ENCODE data around the gene RNU11. TPM values are rescaled to one million over a fixed set of nuclear protein-coding genes. Genes with fewer than 3 reads are reported as not detected.

The RNU11 gene
- total and polyA plus RNA-seq, 2 experiments from 2014 or later: not detected

DNA sequence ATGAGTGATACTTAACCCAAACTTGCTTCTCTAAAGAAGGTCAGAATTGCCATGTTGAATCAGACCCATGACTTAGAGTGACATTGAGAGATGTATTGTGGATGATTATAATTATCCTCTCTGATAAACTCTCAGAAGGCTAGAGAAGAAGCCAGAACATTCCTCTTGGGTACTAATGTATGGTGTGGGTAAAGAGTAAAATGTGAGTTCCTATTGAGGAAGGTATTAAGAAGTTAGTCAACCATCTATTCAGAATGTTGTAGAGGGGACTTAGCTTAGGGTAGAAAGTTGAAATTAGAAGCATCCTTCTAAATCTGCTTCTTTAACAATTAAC, 27.5 kb downstream of the RNU11 start (continued):
- TF ChIP-seq, protein P1, sequence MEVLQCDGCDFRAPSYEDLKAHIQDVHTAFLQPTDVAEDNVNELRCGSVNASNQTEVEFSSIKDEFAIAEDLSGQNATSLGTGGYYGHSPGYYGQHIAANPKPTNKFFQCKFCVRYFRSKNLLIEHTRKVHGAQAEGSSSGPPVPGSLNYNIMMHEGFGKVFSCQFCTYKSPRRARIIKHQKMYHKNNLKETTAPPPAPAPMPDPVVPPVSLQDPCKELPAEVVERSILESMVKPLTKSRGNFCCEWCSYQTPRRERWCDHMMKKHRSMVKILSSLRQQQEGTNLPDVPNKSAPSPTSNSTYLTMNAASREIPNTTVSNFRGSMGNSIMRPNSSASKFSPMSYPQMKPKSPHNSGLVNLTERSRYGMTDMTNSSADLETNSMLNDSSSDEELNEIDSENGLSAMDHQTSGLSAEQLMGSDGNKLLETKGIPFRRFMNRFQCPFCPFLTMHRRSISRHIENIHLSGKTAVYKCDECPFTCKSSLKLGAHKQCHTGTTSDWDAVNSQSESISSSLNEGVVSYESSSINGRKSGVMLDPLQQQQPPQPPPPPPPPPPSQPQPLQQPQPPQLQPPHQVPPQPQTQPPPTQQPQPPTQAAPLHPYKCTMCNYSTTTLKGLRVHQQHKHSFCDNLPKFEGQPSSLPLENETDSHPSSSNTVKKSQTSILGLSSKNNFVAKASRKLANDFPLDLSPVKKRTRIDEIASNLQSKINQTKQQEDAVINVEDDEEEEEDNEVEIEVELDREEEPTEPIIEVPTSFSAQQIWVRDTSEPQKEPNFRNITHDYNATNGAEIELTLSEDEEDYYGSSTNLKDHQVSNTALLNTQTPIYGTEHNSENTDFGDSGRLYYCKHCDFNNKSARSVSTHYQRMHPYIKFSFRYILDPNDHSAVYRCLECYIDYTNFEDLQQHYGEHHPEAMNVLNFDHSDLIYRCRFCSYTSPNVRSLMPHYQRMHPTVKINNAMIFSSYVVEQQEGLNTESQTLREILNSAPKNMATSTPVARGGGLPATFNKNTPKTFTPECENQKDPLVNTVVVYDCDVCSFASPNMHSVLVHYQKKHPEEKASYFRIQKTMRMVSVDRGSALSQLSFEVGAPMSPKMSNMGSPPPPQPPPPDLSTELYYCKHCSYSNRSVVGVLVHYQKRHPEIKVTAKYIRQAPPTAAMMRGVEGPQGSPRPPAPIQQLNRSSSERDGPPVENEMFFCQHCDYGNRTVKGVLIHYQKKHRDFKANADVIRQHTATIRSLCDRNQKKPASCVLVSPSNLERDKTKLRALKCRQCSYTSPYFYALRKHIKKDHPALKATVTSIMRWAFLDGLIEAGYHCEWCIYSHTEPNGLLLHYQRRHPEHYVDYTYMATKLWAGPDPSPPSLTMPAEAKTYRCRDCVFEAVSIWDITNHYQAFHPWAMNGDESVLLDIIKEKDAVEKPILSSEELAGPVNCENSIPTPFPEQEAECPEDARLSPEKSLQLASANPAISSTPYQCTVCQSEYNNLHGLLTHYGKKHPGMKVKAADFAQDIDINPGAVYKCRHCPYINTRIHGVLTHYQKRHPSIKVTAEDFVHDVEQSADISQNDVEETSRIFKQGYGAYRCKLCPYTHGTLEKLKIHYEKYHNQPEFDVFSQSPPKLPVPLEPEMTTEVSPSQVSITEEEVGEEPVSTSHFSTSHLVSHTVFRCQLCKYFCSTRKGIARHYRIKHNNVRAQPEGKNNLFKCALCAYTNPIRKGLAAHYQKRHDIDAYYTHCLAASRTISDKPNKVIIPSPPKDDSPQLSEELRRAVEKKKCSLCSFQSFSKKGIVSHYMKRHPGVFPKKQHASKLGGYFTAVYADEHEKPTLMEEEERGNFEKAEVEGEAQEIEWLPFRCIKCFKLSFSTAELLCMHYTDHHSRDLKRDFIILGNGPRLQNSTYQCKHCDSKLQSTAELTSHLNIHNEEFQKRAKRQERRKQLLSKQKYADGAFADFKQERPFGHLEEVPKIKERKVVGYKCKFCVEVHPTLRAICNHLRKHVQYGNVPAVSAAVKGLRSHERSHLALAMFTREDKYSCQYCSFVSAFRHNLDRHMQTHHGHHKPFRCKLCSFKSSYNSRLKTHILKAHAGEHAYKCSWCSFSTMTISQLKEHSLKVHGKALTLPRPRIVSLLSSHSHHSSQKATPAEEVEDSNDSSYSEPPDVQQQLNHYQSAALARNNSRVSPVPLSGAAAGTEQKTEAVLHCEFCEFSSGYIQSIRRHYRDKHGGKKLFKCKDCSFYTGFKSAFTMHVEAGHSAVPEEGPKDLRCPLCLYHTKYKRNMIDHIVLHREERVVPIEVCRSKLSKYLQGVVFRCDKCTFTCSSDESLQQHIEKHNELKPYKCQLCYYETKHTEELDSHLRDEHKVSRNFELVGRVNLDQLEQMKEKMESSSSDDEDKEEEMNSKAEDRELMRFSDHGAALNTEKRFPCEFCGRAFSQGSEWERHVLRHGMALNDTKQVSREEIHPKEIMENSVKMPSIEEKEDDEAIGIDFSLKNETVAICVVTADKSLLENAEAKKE (CRISPR knock-in tag; IDR thresholded peaks at IDR 0.05): no peak

GRCh38 chr1:28680151-28680550, 31.8 kb downstream of the RNU11 start:
- ATAC-seq (no peak), DNase-seq (ENCODE audit: low spot score) (no peak)
- Histone ChIP-seq H2AFZ (no peak overlapping the region), H3K27me3 (ENCODE audit: insufficient read depth) (no peaks in the 10 kb centered on the region), H3K79me2 (replicated peaks; ENCODE audit: insufficient read depth) (peaks cover 23% of the 10 kb centered on the region), H3K4me3 (no peak overlapping the region), H3K4me1 (ENCODE audit: insufficient read depth) (no peaks in the 10 kb centered on the region), H3K4me2 (no peak overlapping the region), H3F3A (replicated peaks; ENCODE audit: low read depth) (peaks cover 5% of the 10 kb centered on the region; the same call in 1 of the 2 replicates), H4K20me1 (replicated peaks; ENCODE audit: insufficient read depth) (no peaks in the 10 kb centered on the region), H3K36me3 (ENCODE audit: insufficient read depth) (peaks cover 2% of the 10 kb centered on the region; the same call in 1 of the 2 replicates), H3K9me2 (ENCODE audit: insufficient read depth) (no peaks in the 10 kb centered on the region), H3K27ac (ENCODE audit: low read depth) (no peak overlapping the region)
- H3K4me1 Mint-ChIP-seq: no peaks in the 10 kb centered on the region; the same call in 1 of the 3 replicates
- peaks cover 16% of the 10 kb centered on the region for H3K36me3 Mint-ChIP-seq (ENCODE audit: low read depth)
- H3K9me3 Mint-ChIP-seq: no peaks in the 10 kb centered on the region
- peaks cover 5% of the 10 kb centered on the region for H3K27me3 Mint-ChIP-seq (ENCODE audit: insufficient read depth, low read depth, poor library complexity)
- no peak overlapping the region for H3K4me3 Mint-ChIP-seq
- H3K27ac Mint-ChIP-seq: no peak overlapping the region
- TF ChIP-seq CTCF (conservative IDR thresholded peaks at IDR 0.05; ENCODE audit: low read depth in 2 of 2) (no peak), ZNF331 (CRISPR knock-in tag; IDR thresholded peaks at IDR 0.05; ENCODE audit: low read depth) (no peak), NANOG (IDR thresholded peaks at IDR 0.05; ENCODE audit: borderline replicate concordance) (no peak), ZNF114 (CRISPR knock-in tag; IDR thresholded peaks at IDR 0.05) (no peak), STAT1 (IDR thresholded peaks at IDR 0.05; ENCODE audit: unreplicated experiment) (no peak), EZH2 (IDR thresholded peaks at IDR 0.05; ENCODE audit: low read depth, unreplicated experiment) (no peak), POLR2AphosphoS5 (IDR thresholded peaks at IDR 0.05; ENCODE audit: low read depth) (no peak)
- TF ChIP-seq, protein P1 (CRISPR knock-in tag; IDR thresholded peaks at IDR 0.05): no peak

Measured in GM23338 (cell line).